NCI-H146 treated with DMSO at 0.1 percent for 48 hours (cell line): ENCODE data around the gene TMCC1.
A peak's percentile ranks its signal among the peaks of the same experiment; 100 is the strongest.

ENCODE experiments used
- DNase-seq: peaks from one replicate; lab custom pipeline; 2025; ENCODE audit not compliant: unreplicated experiment; lab: John Stamatoyannopoulos, UW

Gene TMCC1

GRCh38 chr3:129626744-129627349, 266.7 kb downstream of the TMCC1 start:
- peak; percentile 90 for DNase-seq

GRCh38 chr3:129625072-129625874, 268.2 kb downstream of the TMCC1 start:
- DNase-seq: no peak

- no peak for DNase-seq
These were observed 269.0 kb downstream of the TMCC1 start for GRCh38 chr3:129624347-129625071.

DNA sequence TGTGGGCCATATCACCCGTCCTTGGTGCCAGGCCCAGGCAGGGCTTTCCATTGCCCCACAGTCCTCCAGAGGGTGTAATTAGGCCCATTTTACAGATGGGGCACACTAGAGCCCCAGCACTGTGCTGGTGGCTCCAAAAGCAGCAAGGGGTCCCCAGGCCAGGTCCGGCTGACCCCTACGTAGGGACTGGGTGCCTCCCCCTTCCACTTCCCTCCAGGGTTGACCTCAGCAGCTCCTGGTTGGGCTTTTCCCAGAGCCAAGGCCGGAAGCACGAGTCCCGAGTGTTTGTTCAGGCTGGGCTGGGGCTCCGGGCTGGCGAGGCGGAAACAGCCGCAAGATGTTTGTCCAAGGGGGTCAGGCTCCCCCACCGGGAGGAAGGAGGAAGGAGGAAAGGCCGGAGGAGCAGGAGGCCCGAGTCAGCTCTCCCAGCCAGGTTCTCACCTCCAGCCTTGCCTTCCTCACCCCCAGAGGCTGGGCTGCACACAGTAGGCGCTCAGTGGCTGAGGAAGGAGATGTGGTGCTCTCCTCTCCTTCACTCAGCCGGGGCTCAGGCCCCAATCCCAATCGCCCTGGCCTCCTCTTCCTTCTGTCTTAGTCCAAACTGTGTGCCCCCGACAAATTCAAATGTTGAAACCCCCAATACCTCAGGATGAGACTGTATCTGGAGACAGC, 269.9 kb downstream of the TMCC1 start:
- no peak for DNase-seq

DNA sequence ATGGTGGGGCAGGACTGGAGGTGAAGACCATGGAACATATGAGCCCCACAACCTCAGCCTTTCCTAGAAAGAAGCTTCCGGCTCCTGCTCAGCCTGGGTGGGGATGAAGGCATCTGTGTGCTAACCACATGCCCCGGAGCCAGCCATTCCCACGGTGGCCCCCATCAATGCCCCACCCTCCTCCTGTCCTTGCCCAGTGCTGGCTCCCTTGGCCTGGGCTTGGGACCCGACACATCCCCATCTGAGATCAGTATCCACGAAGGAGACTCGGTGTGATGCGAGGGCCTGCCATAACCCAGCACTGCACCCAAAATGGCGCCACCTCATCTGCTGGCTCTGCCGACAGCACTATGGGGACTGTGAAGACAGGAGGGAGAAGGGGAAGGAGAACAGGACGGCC, 270.6 kb downstream of the TMCC1 start:
- DNase-seq: no peak

- DNase-seq: no peak
These were observed 271.2 kb downstream of the TMCC1 start for GRCh38 chr3:129622226-129622874.

DNA sequence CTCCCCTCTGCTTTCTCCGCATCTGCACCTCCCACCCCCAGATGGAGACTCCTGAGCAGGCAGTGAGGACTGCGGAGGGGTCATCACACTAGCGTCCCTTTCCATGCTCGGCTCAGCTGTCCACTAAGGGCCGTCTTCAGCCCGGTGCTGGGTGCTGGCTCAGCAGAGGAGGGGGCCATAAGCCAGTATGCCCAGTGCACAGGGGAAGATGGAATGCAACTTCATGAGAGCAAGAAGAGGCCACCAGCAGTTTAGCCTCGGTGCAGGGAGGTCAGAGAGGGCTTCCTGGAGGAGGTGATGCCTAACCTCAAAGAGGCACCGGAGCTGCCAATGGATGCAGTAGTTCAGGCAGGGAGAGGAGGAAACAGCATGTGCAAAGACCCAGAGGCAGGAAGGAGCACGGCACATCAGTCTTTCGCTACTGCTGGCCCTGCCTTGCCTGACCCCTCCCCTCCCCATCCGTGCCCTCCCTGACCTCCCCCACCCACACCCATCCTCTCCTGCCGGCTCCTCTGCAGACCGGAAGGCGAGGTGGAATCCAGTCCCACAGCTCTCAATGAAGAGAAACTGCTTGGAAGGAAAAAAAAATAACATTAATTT, 271.8 kb downstream of the TMCC1 start:
- DNase-seq: no peak

DNA sequence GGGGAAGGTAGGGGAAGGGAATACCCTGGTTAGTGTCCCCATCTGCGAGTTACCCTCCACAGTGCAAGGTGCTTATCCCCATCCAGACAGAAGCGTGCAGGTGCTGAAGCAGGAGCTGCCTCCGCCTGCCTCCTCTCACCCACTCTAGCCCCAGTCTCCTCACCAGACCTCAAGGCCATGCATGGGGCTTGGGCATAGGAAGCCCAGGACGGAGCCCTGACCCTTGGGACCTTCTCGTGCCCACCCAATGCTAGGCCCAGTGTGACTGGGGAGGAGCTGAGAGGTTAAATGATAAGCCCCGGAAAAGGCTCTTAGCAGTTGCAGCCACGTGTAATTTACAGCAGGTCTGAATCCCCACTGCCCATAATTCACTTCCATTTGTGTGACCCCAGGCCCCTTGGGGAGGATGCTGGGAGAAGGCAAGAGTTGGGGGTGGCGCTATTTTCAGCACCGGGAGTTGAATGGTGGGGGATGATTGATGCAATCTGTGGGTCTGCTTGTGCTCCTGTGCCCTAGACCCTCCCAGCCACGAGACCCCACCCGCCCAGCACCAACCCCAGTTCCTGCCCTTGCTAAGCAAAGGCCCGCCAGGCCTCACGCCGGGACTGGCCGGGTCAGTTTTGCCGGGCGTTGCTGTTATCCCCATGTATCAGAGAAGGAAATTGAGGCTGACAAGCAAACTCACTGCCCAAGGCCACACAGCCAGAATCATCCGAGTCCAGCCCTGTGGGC, 272.5 kb downstream of the TMCC1 start:
- DNase-seq: no peak

GRCh38 chr3:129619726-129620162, 273.8 kb downstream of the TMCC1 start:
- DNase-seq: no peak

DNA sequence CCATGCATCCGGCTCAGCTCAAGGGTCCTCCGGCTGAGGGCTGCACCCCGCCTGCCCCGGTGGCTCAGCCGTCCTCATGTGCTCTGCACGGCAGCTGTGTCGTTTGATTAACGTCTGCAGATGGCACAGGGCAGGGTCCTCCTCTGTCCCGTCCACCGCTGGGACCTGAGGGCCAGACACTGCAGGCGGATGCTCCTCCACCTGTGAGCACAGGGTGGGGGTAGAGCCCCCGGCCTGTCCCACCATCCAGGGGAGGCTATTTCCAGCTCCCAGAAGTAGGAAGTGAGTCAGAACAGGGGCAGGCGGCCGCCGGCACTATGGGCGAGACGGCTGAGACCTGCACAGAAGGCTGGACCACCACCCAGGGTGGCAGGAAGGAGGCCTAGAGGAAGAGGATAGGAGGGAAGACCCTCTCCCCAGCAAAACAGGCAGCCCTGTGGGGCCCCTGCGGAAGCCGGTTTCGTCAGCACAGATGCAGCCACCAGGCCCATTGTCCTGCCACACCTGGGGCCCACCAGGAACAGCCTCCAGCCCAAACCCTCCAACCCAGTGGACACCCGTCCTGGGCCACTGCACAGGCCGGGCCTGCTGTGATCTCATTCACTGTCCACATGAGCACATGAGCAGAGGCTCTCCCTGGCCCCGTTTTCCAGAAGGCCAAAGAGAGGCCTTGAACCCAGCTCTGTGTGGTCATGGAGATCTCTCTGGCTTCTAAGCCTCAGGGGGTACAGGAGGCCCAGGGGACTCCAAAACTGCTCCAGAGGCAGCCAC, 274.4 kb downstream of the TMCC1 start:
- no peak for DNase-seq

GRCh38 chr3:129618186-129618820, 275.2 kb downstream of the TMCC1 start:
- DNase-seq: no peak

DNA sequence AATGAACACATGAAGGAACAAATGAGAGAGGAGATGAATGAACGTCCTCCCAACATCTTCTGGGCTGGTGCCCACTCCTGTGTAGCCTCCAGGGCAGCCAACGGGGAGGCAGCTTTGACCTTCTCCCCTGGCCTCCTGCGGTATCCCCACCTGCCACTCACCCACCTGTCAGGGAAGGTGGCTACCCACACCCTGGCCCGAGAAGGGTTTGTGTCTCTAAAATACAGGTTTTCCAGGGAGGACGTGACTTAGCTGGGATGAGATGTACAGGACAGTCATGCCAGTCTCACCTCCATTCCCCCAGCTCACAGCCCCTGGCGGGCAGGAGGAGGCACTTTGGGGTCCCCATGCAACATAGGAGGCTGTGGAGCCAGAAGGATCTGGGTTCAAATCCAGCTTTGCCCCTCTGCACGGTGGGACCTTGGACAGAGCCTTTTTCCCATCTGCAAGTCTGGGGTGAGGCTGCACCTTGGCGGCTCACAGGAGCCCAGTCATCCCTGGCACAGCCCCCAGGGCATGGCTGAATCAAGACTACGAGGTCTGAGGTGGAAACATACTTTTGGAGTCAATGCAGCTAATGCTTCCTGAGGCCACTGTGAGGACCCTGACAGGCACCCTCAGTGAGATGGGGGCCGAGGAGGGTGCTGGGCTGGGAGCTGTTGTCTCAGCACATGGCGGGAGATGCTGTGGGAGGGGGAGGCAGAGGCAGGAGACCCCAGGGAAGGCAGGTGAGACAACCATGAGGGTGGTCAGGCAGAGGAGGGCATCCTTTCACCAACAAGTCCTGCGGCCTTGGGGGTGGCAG, 275.9 kb downstream of the TMCC1 start:
- no peak for DNase-seq

DNA sequence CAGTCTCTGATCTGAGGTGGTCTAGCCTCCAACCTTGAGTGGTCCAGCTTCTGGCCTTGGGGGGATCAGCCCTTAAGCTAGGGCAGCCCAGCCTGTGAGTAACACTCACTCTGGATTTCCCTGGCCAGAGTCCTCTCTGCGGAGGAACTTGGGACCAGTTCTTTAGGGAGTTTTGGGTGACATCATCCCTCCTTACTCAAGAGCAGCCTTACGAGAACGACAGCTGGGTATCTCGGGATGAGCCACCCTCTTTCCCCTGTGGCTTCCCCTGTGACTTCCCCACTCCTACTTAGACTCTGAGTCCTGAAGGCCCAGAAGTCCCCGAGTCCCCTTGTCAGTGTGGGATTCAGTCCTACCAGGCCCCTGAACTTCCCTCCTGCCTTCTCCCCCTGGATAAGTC, 276.8 kb downstream of the TMCC1 start:
- DNase-seq: no peak

GRCh38 chr3:129616291-129616690, 277.2 kb downstream of the TMCC1 start:
- no peak for DNase-seq

GRCh38 chr3:129615751-129616281, 277.7 kb downstream of the TMCC1 start:
- no peak for DNase-seq

GRCh38 chr3:129614927-129615363, 278.6 kb downstream of the TMCC1 start:
- DNase-seq: no peak

- DNase-seq: no peak
These were observed 279.1 kb downstream of the TMCC1 start for GRCh38 chr3:129614435-129614834.

GRCh38 chr3:129613367-129613740, 280.2 kb downstream of the TMCC1 start:
- no peak for DNase-seq
